SK-N-DZ (cell line): ENCODE results near the gene ATAD2B.

Experiments
- DNase-seq: peaks from one replicate; pipeline ENCODE4 v3.0.0-alpha.2; 2015; ENCODE audit warnings: low spot score

Gene ATAD2B

DNA sequence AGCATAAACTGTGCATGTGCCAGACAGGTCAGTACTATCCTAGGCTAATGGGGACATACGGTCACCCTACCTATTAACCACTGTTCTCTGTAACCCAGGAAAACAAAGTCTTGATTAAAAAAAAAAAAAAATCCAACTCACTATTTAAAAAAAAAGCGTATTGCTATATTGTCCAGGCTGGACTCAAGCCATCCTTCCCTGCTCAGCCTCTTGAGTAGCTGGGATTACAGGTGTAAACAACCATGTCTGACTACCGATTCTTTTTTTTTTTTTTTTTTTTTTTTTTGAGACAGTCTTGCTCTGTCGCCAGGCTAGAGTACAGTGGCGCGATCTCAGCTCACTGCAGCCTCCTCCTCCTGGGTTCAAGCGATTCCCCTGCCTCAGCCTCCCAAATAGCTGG is 11.6 kb downstream of the ATAD2B start:
- no peak for DNase-seq

DNA sequence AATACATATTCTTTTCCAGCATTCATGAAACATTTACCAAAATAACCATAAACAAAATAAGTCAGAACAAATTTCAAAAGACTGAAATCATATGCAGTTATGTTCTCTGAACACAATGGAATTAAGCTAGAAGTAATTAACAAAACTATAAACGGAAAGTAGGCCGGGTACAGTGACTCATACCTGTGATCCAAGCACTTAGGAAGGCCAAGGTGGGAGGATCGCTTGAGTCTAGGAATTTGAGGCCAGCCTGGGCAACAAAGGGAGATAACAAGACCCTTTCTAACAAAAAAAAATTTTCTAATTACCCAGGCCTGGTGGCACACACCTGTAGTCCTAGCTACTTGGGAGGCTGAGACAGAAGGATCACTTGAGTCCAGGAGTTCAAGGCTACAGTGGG is 14.9 kb downstream of the ATAD2B start:
- DNase-seq, result no peak

DNA sequence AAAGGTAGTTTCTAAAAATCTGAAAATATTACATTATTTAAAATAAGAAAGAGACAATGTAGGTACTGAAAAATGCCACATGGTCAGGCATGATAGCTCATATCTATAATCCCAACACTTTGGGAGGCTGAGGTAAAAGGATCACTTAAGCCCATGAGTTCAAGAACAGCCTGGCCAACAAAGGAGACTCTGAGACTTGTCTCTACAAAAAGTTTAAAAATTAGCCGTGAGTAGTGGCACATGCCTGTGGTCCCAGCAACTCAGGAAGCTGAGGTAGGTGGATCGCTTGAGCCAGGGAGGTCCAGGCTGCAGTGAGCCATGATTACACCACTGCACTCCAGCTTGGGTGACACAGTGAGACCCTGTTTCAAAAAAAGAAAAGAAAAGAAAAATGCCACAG is 21.8 kb downstream of the ATAD2B start:
- DNase-seq, result no peak

DNA sequence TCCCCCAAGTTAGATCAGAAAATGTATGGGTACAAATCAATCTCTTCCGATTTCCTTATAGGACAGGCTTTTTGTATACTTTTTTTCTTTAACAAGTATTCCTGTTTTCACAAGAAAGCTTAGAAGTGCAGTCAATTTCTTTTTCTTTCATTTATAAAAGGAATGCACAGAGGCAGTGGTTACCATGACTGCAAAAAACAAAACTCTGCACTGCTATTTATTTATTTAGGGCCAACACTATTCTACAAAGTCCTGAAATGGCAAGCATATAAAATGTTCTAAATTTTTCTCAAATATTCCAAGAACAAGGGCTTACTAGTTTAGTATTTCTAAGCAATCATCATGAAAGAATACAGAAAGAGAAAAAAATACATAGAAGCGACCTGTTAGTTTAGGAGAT is 22.2 kb downstream of the ATAD2B start:
- no peak for DNase-seq

DNA sequence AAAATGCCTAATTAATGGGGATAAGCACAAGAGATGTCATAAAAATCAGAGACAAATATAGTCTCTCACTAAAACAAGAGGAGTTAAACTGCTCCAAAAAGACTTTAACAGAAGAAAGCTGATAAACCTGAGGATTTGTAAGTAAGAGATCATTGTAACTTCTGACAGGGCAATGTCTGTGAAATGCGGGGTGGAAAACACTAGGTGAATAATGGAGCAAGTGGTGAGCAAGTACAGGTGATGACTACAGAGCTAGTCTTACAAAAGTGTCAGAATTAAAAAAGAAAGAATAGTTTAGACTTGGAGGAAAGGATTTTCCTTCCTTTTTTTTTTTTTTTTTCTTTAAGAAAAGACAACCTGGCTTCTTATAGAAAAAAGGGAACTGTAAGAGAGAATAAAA is 22.7 kb downstream of the ATAD2B start:
- DNase-seq, result no peak

DNA sequence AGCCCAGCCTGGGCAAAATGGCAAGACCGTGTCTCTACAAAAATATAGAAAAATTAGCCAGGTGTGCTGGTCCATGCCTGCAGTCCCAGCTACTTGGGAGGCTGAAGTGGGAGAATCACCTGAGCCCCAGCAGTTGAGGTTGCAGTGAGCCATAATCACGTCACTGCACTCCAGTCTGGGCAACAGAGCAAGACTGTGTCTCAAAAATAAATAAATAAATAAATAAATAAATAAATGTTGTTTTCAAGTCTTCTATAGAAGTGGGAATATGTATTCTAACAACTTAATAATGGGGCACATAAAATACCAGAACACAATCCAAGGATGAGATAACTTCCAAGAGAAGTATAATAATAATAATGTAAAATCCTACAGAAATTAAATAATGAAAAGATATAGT is 23.9 kb downstream of the ATAD2B start:
- no peak for DNase-seq

DNA sequence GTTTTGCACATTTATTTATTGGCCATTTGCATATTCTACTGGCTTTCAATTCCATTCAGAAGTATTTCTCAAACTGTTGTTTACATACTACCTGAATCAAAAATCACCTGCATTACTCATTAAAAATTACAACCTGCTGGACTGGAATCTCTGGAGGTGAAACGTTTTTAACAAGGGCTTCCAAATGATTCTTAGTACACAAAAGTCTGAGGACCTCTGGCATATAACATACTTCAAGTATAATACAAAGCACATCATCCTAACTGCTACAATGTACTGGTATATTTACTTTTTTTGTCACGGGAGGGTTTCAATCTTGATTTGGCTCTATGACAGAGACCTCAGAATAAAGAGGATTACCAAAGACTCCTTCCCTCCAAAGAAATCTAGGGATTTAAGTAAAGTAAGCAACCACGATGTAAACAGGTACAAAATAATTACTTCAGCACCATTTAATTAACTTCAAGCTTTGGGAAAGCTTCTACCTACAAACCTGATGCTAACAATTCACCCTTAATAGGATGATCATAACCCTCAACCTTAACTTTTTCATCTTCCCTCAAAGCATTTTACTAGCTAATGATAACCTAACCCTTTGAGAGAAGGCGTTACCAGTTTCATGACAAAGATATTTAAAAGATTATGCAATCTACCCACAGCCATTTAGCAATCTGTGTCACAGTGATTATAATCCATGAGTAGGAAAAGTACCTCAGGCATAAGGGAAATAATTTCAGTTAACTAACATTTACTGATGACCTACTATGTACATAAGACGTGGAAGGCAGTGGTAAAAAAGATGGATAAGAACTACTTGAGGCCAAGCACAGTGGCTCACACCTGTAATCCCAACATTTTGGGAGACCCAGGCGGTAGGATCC is 24.7 kb downstream of the ATAD2B start:
- DNase-seq, result no peak

DNA sequence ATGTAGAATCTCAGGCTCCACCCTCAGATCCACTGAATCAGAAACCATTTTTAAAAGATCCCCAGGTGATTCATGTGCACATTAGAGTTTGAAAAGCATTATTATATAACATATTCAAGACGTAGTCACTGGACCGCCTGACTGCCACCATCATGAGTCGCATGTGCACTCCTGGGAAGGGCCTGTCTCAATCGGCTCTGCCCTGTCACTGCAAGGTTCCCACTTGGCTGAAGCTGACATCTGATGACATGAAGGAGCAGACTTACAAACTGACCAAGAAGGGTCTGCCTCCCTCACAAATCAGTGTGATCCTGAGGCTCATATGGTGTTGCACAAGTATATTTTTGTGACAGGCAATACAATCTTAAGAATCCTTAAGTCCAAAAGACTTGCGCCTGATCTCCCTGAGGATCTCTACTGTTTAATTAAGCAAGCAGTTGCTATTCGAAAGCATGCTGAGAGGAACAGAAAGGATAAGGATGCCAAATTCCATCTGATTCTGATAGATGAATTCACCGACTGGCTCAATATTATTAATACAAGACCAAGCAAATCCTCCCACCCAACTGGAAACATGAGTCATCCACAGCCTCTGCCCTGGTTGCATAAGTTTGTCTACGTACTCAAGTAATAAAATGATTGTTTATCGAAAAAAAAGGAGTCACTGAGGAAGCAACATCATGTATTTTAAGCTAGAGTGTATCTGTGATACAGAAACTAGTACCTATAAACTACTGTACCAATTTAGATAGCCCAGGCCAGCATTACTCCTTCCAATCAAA is 26.2 kb downstream of the ATAD2B start:
- no peak for DNase-seq

DNA sequence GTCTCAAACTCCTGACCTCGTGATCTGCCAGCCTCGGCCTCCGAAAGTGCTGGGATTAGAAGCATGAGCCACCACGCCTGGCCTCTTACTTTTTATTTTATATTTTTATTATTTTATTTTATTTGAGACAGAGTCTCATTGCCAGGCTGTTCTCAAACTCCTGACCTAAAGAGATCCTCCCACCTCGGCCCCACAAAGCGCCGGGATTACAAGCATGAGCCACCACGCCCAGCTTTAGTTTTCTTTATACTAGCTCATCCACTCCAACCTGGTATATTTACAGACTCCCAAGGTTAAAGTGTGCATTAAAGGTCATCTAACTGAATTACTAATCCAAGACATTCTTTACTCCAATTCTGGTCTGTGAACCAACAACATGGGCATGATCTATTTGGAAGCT is 26.8 kb downstream of the ATAD2B start:
- DNase-seq, result no peak

DNA sequence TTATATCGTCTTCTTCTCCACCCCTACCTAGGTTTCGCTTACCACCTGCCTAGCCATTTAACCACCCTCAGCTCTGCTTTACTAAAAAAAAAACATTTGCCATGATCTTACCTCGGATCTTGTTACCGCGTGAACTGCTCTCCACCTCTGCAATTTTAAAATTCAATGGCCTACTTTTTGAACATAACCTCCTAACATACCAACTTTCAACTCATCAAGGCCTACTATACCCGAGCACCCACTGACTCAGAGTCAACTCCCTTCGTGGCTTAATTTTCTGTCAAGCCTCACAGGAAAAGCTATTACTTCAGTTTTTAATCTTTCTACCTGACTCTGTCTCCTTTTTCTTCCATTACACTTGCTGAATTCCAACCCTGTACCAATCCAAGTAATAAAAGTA is 55.7 kb downstream of the ATAD2B start:
- no peak for DNase-seq

DNA sequence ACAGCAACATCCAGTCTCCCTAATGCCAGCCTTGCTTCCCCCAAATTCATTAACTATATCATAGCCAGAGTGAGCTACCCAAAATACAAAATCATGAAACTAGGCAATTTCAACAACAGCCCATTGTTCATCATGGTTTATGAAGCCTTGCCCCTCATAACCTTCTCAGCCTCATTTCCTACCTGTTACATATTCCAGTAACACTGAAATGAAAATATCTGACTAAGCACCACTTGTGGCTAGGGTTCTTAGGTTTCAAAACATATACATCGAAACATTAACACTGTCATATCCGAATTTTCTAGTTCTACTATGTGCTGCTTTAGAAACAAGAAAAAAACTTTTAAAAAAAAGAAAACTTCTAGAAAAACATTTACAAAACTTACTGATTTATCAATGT is 59.5 kb downstream of the ATAD2B start:
- no peak for DNase-seq

DNA sequence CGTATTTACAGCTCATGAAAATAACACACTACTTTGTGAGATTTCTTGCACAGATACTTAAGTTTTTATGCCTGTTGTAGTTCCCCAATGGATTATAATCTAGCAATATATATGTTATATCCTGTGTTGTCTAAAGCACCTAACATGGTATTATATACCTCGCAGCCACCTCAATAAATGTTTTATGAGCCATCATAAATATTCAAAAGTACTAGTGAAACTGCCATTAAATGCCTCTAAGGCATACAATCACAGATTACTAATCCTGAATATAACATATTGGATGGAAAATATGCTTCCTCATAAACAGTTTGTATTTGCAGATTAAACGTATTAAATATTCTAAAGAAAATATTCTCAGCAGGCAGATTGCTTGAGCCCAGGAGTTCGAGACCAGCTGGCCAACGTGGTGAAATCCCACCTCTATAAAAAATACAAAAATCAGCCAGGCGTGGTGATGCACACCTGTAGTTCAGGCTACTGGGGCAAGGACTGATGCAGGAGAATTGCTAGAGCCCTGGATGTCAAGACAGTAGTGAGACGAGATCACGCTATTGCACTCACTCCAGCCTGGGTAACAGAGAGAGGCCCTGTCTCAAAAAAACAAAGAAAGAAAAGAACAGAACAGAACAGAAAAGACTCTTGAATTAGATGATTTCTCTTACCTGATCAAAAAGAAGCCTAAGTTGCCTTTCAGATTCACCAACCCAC is 64.1 kb downstream of the ATAD2B start:
- DNase-seq, result no peak

DNA sequence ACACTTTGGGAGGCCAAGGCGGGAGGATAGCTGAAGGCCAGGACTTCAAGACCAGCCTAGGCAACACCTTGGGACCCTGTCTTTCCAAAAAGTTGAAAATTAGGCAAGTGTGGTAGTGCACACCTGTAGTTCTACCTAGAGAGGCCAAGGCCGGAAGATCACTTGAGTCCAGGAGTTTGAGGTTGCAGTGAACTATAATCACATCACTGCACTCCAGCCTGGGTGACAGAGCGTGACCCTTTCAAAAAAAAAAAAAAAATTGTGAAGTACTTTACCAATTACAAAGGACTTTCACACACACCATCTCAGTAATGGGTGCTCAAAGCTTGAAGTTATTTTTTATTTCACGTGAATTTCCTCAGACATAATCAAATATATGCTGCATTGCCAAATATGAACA is 65.0 kb downstream of the ATAD2B start:
- no peak for DNase-seq

DNA sequence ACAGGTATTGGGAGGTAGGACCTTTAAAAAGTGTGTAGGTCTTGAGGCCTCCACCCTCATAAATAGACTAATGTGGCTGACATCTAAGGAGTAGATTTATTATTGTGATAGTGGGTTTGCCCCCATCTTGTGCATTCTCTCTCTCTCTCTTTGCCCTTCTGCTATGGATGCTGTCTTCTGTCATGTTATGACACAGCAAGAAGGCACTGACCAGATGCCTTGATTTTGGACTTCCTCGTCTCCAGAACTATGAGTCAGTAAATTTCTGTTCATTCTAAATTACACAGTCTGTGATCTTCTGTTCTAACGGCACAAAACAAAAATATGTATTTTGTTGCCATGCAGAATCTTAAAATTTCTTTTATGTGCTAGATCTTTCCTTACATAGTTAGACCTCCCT is 66.9 kb downstream of the ATAD2B start:
- DNase-seq, result no peak

DNA sequence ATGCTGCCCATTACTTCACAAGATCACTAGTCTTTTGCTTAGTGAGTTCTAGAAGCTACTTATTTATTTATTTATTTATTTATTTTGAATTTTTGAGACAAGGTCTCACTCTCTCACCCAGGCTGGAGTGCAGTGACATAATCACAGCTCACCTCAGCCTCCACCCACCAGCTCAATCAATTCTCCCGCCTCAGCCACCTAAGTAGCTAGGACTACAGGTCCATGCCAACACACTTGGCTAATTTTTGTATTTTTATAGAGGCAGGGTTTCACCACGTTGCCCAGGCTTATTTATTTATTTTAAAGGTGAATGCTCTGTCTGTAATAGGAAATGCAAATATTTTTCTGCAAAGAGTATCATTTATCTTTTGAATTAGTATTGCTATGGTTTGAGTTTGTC is 67.7 kb downstream of the ATAD2B start:
- DNase-seq, result no peak

DNA sequence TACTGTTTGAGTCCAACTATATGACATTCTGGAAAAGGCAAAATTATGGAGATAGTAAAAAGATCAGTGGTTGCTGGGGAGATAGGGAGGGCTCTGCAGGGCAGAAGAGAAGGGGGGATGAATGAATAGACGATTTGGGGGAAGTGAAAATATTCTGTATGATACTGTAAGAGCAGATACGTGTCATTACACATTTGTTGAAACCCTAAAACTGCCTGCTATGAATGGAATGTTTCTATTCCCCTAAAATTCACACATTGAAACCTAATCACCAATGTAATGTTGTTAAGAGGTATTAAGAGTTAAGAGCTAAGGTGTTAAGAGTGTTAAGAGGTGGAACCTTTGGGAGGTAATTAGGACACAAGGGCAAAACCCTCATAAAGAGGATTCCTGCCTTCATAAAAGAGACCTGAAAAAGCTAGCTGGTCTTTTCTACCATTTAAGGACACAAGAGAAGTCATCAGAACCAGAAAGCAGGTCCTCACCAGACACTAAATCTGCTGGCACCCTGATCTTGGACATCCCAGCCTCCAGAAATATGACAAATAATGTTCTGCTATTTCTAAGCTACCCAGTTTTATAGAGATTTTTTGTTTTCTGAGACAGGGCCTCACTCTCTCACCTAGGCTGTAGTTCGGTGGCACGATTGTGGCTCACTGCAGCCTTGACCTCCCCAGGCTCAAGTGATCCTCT is 76.2 kb downstream of the ATAD2B start:
- no peak for DNase-seq

DNA sequence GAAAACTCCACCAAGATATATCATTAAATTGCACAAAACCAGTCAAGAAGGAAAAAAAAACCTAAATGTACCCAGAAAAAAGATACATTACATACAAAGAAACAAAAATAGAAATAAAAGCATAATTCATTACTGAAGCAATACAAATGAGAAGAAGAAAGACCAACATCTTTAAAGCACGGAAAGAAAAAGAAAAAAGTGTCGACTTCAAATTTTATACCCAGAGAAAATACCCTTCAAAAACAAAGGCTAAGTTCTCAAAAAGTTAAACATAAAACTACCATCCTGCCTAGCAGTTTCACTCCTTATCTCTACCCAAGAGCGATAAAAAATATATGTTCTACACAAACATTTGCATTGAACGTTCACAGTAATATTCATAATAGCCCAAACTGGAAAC is 82.0 kb downstream of the ATAD2B start:
- no peak for DNase-seq

DNA sequence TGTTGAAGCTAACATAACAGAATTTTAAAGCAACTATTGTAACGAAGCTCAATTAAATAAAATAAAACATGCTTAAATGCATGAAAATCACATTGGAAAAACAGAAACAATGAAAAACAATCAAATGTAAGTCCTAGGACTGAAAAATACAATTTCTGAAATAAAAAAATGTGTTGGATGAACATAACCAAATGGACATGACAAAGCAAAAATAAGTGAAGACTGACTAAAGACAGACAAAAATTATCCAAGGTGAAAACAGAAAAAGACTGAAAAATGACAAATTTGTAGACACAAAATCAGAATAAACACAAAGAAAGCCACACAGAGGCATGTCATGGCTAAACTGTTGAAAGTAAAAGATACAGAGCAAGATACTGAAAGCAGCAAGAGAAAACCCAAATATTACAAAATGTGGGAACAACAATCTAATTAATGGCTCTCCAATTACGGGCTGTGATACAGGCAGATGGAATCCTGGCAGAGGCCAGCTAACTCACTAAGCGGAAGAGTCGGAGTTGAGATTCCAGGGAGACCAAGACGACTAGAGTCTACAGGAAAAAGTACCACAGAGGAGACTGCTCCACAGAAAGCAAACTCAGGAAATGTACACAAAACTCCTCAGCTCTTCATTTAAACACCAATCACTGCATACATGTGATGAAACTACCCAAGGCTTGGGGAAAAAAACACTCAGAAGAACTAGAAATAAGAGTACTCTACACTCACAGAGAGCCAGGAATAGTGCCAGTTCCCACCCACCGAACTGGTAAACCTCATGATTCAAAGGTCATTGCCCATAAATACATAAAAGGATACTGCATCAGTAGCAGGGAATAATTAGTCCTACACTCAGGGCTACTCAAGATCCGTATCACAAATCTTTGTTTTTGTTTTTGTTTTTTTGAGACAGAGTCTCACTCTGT is 83.6 kb downstream of the ATAD2B start:
- DNase-seq, result no peak

DNA sequence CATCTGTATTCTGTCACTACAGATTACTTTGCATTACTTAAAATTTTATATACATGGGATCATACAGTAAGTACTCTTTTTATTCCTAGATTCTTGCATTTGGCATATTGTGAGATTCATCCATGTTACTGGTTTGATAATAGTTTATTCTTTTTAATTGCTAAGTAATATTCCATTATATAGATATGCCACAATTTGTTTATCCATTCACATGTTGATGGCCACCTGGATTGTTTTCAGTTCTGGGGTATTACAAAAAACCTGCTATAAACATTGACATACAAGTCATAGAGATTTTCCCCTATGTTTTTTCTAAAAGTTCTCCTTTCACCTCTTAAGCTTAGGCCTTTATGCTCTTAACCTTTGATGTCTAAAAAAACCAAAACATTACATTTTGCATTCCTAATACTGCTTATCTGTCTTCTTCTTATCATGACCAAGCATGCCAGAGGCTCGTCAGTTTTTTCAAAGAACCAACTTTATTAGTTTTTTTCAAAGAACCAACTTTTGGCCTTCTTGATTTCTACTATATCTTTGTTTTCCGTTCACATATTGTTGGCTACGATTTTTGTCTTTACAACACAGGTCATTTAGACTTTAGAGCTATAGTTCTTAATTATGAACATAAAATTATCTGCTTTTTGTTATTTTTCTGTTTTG is 86.9 kb downstream of the ATAD2B start:
- DNase-seq, result no peak

DNA sequence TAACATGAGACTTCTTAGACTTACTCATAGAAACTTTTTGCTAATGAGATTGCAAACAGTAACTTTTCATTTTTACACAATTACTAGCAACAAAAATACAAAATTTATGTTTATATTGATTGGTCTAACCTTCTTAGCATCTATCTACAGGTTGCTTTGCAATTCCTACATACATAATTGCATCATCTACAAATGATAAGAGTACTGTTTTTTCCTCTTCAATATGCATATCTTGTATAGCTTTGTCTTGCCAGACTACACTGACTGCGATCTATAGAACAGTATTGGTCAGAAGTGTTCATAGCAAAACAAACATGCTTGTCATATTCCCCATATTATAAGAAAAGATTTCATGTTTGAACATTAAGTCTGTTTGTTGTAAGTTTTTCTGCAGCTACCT is 87.9 kb downstream of the ATAD2B start:
- no peak for DNase-seq
